ENCODE data around the gene MAB21L3. TPM values are rescaled to one million over a fixed set of nuclear protein-coding genes. Genes with fewer than 3 reads are reported as not detected.
A peak's percentile ranks its signal among the peaks of the same experiment; 100 is the strongest.

The MAB21L3 gene
- total RNA-seq, 1 experiment from 2014 or later = 4.8 TPM

DNA sequence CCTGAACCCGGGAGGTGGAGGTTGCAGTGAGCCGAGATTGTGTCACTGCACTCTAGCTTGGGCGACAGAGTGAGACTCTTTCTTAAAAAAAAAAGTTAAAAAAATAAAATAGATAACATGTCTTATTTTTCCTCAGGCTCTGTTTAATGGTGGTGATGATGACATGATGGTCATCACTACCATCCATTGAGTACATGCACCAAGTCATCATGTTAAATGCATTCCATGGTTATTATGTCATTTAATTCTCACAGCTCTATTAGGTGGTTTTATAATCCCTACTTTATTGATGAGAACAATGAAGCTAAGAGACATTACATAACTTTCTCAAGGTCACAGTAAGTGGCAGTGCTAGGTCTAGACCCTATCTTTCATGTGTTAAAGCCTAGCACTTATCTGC lies 34.4 kb upstream of the MAB21L3 start:
- H3K9me3 ChIP-seq (ENCODE audit: low read depth, low read length, poor library complexity, severe bottlenecking) = no peaks in the 10 kb centered on the region
- H3K36me3 ChIP-seq (ENCODE audit: insufficient read depth, low read length, poor library complexity, severe bottlenecking) = no peaks in the 10 kb centered on the region
- no peak overlapping the region for H3K27ac ChIP-seq (ENCODE audit: low read depth, low read length, poor library complexity, severe bottlenecking)
- no peaks in the 10 kb centered on the region for H3K27me3 ChIP-seq (replicated peaks; ENCODE audit: insufficient read depth, low read depth, low read length, poor library complexity)
- DNase-seq (ENCODE audit: low spot score) = peak; percentile 37
- TF ChIP-seq, protein P1, sequence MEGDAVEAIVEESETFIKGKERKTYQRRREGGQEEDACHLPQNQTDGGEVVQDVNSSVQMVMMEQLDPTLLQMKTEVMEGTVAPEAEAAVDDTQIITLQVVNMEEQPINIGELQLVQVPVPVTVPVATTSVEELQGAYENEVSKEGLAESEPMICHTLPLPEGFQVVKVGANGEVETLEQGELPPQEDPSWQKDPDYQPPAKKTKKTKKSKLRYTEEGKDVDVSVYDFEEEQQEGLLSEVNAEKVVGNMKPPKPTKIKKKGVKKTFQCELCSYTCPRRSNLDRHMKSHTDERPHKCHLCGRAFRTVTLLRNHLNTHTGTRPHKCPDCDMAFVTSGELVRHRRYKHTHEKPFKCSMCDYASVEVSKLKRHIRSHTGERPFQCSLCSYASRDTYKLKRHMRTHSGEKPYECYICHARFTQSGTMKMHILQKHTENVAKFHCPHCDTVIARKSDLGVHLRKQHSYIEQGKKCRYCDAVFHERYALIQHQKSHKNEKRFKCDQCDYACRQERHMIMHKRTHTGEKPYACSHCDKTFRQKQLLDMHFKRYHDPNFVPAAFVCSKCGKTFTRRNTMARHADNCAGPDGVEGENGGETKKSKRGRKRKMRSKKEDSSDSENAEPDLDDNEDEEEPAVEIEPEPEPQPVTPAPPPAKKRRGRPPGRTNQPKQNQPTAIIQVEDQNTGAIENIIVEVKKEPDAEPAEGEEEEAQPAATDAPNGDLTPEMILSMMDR (conservative IDR thresholded peaks at IDR 0.05; ENCODE audit: low read depth, low read length) = no peak
- no peak for TF ChIP-seq EZH2 (IDR thresholded peaks at IDR 0.05; ENCODE audit: borderline replicate concordance, low read depth, low read length, poor library complexity, severe bottlenecking)
- CTCF ChIA-PET = no interaction called here
- POLR2A ChIA-PET (ENCODE audit: low non-redundant PET) = no interaction called here
- peaks cover 28% of the 10 kb centered on the region for H3K4me1 ChIP-seq (ENCODE audit: insufficient read depth, low read length, poor library complexity, severe bottlenecking)
- BruUV-seq (replicated peaks) = no TSS peak
- no peak overlapping the region for H3K4me3 ChIP-seq (ENCODE audit: low read depth, low read length, poor library complexity, severe bottlenecking)
- intact Hi-C loops (cut with micrococcal nuclease; ENCODE audit: unreplicated experiment) = no loop called here

DNA sequence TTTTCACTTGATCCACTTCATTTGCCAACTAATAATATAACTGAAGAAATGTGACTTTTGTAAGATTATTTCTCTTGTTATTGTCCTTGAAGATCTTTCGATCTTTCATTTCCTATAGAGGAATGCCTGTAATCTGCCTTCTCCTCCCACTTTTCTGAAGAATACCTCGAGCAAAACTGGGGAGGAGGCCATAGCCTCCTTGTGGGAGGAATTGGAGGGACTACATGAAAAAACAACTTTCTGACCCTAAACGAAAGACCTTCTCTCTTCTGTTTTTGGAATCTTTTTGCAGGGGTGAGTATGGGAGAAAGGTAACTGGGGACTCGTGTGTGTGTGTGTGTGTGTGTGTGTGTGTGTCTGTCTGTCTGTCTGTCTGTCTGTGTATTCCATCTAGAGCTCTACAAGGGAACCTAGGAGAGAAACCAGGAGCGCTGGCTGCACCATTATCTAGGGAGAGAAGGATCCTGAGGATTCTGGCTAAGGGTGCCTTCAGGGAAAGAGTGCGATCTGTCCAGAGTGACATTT lies 32.4 kb upstream of the MAB21L3 start:
- Histone ChIP-seq H3K27ac (ENCODE audit: low read depth, low read length, poor library complexity, severe bottlenecking) (peak overlapping the region; percentile 97), H3K9me3 (ENCODE audit: low read depth, low read length, poor library complexity, severe bottlenecking) (no peaks in the 10 kb centered on the region), H3K4me3 (ENCODE audit: low read depth, low read length, poor library complexity, severe bottlenecking) (no peak overlapping the region), H3K36me3 (ENCODE audit: insufficient read depth, low read length, poor library complexity, severe bottlenecking) (no peaks in the 10 kb centered on the region), H3K27me3 (replicated peaks; ENCODE audit: insufficient read depth, low read depth, low read length, poor library complexity) (no peaks in the 10 kb centered on the region), H3K4me1 (ENCODE audit: insufficient read depth, low read length, poor library complexity, severe bottlenecking) (peaks cover 29% of the 10 kb centered on the region)
- BruUV-seq (replicated peaks) = no TSS peak
- POLR2A ChIA-PET (ENCODE audit: low non-redundant PET) = no interaction called here
- CTCF ChIA-PET = interaction anchor here (0.6 kb wide), 1 partner anchor 233 kb away, joined by 7 read pairs; no protein-coding TSS in a partner anchor
- no peak for TF ChIP-seq EZH2 (IDR thresholded peaks at IDR 0.05; ENCODE audit: borderline replicate concordance, low read depth, low read length, poor library complexity, severe bottlenecking)
- TF ChIP-seq, protein P1 (conservative IDR thresholded peaks at IDR 0.05; ENCODE audit: low read depth, low read length) = 0 out of 2 replicates have a peak, but pooled peaks have one; percentile 25
- intact Hi-C loops (cut with micrococcal nuclease; ENCODE audit: unreplicated experiment) = no loop called here
- peak; percentile 51 for DNase-seq (ENCODE audit: low spot score)

DNA sequence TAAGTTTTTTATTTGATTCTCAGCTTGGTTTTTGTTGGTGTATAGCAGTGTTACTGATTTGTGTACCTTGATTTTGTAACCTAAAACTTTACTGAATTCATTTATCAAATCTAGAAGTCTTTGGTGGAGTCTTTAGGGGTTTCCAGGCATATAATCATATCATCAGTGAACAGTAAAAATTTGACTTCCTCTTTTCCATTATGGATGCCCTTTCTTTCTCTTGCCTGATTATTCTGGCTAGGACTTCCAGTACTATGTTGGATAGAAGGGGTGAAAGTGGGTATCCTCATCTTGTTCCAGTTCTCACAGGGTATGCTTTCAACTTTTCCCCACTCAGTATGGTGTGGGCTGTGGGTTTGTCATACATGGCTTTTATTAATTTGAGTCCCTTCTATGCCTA lies 23.6 kb upstream of the MAB21L3 start:
- ChIA-PET CTCF (no interaction called here), POLR2A (ENCODE audit: low non-redundant PET) (no interaction called here)
- no peak overlapping the region for H3K27ac ChIP-seq (ENCODE audit: low read depth, low read length, poor library complexity, severe bottlenecking)
- no peak overlapping the region for H3K4me3 ChIP-seq (ENCODE audit: low read depth, low read length, poor library complexity, severe bottlenecking)
- intact Hi-C loops (cut with micrococcal nuclease; ENCODE audit: unreplicated experiment) = no loop called here
- no peak for TF ChIP-seq EZH2 (IDR thresholded peaks at IDR 0.05; ENCODE audit: borderline replicate concordance, low read depth, low read length, poor library complexity, severe bottlenecking)
- no peaks in the 10 kb centered on the region for H3K27me3 ChIP-seq (replicated peaks; ENCODE audit: insufficient read depth, low read depth, low read length, poor library complexity)
- H3K4me1 ChIP-seq (ENCODE audit: insufficient read depth, low read length, poor library complexity, severe bottlenecking) = no peaks in the 10 kb centered on the region
- H3K36me3 ChIP-seq (ENCODE audit: insufficient read depth, low read length, poor library complexity, severe bottlenecking) = no peaks in the 10 kb centered on the region
- no peak for DNase-seq (ENCODE audit: low spot score)
- no TSS peak for BruUV-seq (replicated peaks)
- peaks cover 23% of the 10 kb centered on the region for H3K9me3 ChIP-seq (ENCODE audit: low read depth, low read length, poor library complexity, severe bottlenecking)

DNA sequence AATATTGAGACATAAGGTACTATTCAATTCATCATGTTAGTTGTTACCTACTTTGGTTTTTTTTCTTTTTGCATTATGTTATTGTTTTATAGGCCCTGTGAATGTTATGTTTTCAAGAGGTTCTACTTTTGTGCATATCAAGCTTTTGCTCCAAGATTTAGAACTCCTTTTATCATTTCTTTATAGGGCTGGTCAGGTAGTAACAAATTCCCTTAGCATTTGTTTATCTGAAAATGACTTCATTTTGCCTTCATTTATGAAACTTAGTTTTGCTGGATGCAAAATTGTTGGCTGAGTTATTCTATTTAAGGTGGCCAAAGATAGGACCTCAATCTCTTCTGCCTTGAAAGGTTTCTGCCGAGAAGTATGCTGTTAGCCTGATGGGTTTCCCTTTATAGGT lies 21.3 kb upstream of the MAB21L3 start:
- Histone ChIP-seq H3K4me1 (ENCODE audit: insufficient read depth, low read length, poor library complexity, severe bottlenecking) (no peaks in the 10 kb centered on the region), H3K27me3 (replicated peaks; ENCODE audit: insufficient read depth, low read depth, low read length, poor library complexity) (no peaks in the 10 kb centered on the region), H3K36me3 (ENCODE audit: insufficient read depth, low read length, poor library complexity, severe bottlenecking) (no peaks in the 10 kb centered on the region), H3K4me3 (ENCODE audit: low read depth, low read length, poor library complexity, severe bottlenecking) (no peak overlapping the region), H3K27ac (ENCODE audit: low read depth, low read length, poor library complexity, severe bottlenecking) (no peak overlapping the region), H3K9me3 (ENCODE audit: low read depth, low read length, poor library complexity, severe bottlenecking) (peaks cover 30% of the 10 kb centered on the region)
- no TSS peak for BruUV-seq (replicated peaks)
- TF ChIP-seq, protein P1 (conservative IDR thresholded peaks at IDR 0.05; ENCODE audit: low read depth, low read length) = no peak
- CTCF ChIA-PET = no interaction called here
- intact Hi-C loops (cut with micrococcal nuclease; ENCODE audit: unreplicated experiment) = no loop called here
- DNase-seq (ENCODE audit: low spot score) = no peak
- POLR2A ChIA-PET (ENCODE audit: low non-redundant PET) = no interaction called here

Measured in A673 (cell line).